ENCODE results near the gene HAND1.

HAND1 gene

GRCh38 chr5:154449786-154450185 lies 28.2 kb downstream of the HAND1 start:
- no peak for DNase-seq

DNA sequence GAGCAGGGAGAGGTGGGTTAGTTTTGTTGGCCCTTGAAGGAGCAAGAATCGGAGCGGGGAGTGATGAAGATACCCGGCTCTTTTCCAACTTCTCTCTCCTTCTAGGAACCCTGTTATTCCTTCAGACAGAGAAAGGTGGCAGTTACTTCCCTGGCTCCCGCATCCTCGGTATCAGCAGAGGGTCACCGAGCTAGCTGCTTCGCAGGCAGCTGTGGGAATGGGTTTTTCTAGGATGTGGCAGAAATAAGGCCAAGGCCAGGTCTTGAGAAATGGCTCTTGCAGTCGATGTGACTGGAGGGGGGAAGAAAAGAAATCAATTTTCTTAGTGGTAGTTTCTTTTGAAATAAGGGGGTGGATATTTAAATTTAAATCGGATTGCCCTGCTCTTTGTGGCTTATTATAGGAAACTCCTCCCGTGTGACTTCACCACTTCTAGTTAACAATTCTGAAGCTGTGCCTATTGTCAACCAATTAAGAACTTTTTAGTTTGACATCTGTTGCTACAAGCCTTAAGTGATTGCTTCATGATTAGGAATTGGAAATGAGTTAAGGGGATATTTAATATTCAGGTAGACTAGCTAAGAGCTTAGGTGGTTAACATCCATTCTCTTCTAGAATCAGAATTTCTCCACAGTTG lies 30.8 kb downstream of the HAND1 start:
- no peak for DNase-seq

DNA sequence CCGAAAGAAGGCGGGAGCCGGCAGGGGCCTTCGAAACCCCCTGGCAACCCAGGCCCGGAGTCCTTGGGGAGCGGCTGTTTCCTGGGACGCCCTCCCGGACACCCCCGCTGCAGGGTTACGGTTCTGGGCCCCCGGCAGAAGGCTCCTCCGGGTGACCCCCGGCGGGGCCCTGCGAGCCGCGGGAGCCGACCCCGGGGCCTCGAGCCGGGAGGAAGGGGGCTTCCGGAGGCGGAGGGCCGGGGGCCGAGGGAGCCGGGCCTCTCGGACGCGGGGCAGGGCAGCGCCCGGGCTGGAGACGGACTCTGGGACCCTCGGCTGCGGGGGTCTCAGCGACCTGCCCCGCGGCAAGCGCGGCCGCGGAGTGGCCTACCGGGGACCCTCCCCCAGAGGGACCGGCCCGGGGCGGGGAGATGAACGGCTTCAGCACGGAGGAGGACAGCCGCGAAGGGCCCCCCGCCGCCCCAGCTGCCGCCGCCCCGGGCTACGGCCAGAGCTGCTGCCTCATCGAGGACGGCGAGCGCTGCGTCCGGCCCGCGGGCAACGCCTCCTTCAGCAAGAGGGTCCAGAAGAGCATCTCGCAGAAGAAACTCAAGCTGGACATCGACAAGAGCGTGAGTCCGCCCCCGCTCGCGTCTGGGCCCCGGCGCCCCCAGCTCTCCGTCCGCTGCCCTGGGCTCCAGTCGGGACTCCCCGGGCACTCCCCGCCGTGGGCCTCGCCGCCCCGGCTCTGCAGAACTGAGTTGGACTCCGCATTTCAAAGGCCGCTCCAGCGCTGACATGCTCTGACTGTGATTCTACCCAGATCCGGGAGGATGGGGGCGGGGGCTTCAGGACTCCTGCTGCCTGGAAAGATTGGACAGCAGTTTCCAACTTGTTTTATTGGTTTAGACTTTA lies 31.6 kb downstream of the HAND1 start:
- DNase-seq: peak; percentile 92

GRCh38 chr5:154445422-154446194 lies 32.4 kb downstream of the HAND1 start, which contains the start of gene SAP30L:
Gene SAP30L, plus strand, starts transcription at chr5:154445997. Its CDS starts 608 bp downstream, at chr5:154446605.
- peak; percentile 98 for DNase-seq

DNA sequence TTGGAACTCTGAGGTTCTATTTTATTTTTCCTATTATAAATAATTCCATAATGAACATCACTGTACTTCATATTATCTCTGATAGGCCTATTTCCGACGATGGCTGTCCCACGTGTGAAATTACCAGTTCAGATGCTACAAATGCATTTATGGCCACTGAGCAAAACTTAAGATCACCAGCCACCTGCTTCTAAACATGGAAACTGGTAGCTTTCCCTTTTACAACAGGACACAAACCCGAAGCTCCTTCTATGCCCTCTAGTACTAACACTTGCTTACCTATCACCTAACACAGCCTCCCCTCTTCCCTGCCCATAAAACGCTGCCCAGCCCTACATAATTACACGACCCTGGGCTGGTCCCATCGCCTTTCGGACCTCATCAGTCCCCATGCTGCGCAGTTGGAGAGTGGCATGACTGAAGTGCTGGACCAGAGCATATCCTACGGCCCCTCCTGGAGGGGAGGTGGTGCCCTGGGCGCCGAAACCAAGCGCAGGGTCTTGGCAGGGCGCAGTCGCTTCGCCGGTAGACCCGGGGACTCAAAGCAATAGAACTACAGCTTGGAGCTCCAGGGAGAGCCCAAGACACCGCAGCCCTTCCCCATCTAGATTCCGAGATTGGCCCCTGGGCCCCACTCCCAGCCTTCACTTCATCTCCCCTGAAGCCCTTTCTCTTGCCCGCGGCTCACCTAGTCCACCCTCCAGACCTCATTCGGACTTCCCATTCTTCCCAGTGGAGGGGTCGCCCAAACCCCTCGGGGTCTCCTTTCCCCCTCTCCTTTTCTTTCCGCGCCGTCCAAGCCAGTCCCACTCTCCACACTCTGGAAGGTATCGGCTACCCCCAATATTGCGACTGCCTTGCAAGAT lies 33.2 kb downstream of the HAND1 start:
- peak; percentile 69 for DNase-seq

DNA sequence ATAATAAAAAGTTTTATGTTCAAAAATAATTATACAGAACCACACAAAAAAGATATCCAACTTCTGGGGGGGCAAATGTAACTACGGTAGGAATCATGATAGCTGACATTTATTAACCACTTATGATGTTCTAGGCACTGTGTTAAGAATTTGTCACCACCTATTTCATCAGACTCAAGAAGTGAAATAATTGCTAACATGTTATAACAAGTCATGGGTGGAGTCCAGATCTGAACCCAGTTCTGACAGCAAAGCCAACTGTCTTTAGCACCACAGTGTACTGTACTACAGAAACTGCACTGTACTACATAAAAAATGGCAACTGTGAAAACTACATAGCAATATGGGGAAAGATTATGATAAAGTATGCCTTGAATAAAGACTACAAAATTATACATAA lies 35.2 kb downstream of the HAND1 start:
- no peak for DNase-seq

DNA sequence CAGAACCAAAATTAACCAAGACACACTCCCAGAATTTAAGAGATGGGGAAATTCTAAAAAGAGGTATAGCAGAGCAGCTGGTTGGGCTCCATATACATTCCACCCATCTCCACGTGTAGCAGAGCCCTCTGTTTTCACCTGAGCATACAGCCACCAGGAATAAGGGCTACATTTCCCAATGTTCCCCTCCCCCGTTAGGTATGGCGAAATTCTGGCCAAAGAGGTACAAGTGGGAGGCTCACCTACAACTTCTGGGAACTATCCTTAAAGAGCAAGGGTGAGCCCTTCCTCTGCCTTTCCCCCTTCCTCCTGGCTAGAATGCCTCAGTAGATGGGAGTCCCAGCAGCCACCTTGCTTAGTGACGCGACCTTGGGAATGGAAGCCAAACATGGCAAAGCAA lies 37.5 kb downstream of the HAND1 start:
- DNase-seq: peak; percentile 14

DNA sequence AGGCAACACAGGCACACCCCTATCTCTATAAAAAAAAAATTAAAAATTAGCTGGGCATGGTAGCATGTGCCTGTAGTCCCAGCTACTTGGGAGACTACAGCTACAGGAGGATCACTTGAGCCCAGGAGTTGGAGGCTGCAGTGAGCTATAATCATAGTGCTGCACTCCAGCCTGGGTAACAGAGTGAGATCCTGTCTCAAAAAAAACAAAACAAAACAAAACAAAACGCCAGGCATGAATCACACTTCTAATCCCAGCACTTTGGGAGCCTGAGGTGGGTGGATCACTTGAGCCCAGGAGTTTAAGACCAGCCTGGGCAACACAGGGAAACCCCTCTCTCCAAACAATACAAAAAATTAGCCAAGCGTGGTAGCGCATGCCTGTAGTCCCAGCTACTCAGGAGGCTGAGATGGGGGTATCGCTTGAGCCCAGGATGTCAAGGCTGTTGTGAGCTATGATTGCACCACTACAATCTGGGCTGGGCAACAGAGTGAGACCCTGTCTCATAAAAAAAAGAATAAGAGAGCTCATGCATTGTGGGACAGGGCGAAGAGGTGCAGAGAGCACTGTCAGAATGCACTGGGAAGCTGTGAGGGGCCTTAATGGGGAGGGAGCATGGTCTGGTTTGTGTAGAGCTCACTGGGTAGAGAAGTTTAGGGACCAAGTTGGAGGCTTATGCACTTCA lies 40.6 kb downstream of the HAND1 start:
- no peak for DNase-seq

GRCh38 chr5:154435226-154435625 lies 42.8 kb downstream of the HAND1 start:
- DNase-seq: peak; percentile 43

DNA sequence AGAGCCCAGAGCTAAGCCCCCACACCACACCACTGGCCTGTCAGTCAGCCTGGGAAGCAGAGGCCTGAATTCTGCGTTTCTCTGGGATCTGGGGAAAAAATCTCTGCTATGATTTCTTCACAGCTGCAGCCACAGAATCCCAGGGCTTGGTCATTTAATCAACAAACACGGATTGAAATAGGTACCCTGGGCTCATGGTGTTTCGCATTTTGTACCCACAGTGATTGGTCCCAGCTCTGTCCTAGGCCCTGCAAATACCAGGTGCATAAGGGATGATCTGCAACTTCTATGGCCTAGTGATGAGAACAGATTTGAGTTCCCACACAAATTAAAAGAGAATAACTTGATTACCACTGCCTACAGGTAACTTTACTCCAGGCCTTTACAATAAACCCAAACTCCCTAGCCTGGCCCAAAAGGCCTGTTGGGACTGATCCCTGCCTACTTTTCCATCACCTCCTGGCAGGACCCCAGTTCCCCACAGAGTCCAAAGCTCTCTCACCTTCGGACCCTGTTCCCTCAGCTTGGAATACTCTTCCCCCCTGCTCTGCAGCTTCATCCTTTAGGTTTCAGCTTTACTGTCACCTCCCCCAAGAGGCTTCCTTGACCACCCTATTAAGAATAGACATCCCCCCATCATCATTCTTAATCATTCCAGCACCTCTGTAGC lies 46.9 kb downstream of the HAND1 start:
- DNase-seq: no peak

GRCh38 chr5:154430466-154430865 lies 47.6 kb downstream of the HAND1 start:
- no peak for DNase-seq

GRCh38 chr5:154429341-154429740 lies 48.7 kb downstream of the HAND1 start:
- DNase-seq: no peak

GRCh38 chr5:154428208-154428607 lies 49.8 kb downstream of the HAND1 start:
- DNase-seq: no peak

All from islet precursor cell (in vitro differentiated cells).